Spleen (tissue), 7 donors: Measurements from ENCODE around the gene RNF166.

Experiments
- CTCF ChIP-seq, 11 experiments: fragments of 200-600 bp in 7 of 11; fragments of 450-650 bp in 4 of 11; sonication (generic) in 4 of 11; IDR thresholded peaks in 8 of 11; conservative IDR thresholded peaks in 3 of 11; 1 replicate in 7 of 11; 2 replicates in 4 of 11; pipeline versions ENCODE4 v1.4.0 to v1.8.0; 2016 to 2021; ENCODE audit warnings: antibody characterized with exemption in 11 of 11, inconsistent platforms in 4 of 11, mild to moderate bottlenecking in 1 of 11
- POLR2A ChIP-seq, 3 donors: fragments of 450-650 bp; IDR thresholded peaks; one replicate each; pipeline ENCODE4 v1.5.1; 2017; ENCODE audit warnings: antibody characterized with exemption in 3 of 3, mild to moderate bottlenecking in 1 of 3
- donor health status: DM: no; HTN: no; CAD: no; lungs with moderate emphysema.
- donor health status: DM: no; HTN: no; CAD: no.
- donor health status: DM: no; HTN: no; CAD: no.

DNA sequence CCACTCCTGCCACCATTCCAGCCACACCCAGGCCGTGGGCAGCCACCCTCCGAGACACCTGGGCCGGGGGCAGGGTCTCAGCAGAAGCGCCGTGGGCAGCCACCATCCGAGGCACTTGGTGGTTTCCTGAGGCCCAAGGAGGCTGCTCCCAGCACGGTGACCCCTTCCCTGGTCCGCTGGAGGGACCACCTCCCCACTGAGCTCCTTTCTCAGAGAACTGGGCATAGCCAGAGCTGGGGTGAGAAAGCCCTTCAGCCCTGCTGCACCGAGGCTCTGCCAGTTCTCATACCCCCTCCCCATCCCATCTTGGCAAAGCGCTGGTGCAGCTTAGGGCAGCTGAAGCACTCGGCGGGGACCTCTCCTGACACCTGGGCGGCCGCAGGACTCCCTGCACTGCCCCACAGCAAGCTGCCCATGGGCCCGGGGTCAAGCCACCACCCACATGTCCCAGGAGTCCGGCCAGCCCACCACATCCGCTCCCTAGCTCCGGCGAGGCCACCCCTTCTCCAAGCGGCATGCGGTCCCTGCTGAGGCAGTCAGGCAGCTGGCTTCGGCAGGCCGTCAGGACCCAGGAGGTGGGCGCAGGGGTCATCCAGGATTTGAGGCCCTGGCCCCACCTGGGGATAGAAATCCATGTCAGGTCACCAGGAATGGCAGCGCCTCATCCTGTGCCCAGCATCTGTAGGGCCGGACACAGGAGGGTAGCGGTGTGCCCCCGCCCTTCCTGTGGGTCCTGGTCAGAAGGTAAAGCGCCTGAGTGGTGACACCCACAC, 54.0 kb downstream of the RNF166 start:
- TF ChIP-seq CTCF (IDR thresholded peaks at IDR 0.05 in 8 of 11, conservative IDR thresholded peaks at IDR 0.05 in 3 of 11) (no peak), POLR2A (IDR thresholded peaks at IDR 0.05) (no peak)
